K562 (cell line): Measurements from ENCODE around the gene SH2D3A. TPM values are rescaled to one million over a fixed set of nuclear protein-coding genes. Genes with fewer than 3 reads are reported as not detected.

Source experiments
- ARHGAP35 ChIP-seq: fragments of 450-650 bp; IDR thresholded peaks from 2 replicates; pipeline ENCODE4 v1.6.1; 2018; ENCODE audit not compliant: partially characterized antibody
- ASH1L ChIP-seq: fragments of 450-650 bp; IDR thresholded peaks from 2 replicates; pipeline ENCODE4 v1.6.1; 2018; ENCODE audit warnings: borderline replicate concordance, mild to moderate bottlenecking, low read depth; ENCODE audit not compliant: partially characterized antibody
- BDP1 ChIP-seq: IDR thresholded peaks from 3 replicates; pipeline ENCODE4 v1.6.1; 2011; ENCODE audit not compliant: insufficient read length, insufficient read depth
- CBX1 ChIP-seq: sonication (generic); IDR thresholded peaks from 2 replicates; pipeline ENCODE4 v1.6.1; 2016; ENCODE audit warnings: antibody characterized with exemption, low read depth, mild to moderate bottlenecking
- CEBPG ChIP-seq, 3 experiments: fragments of 200-800 bp in 1 of 3; sonication (Bioruptor generic) in 1 of 3; sonication (generic) in 1 of 3; formaldehyde crosslinking in 1 of 3; IDR thresholded peaks in 2 of 3; conservative IDR thresholded peaks in 1 of 3; 2 replicates each; pipeline versions ENCODE4 v1.6.1 to v1.8.0; 2016 to 2022; ENCODE audit warnings: missing compliant biosample characterization in 2 of 3, missing genetic modification characterization in 2 of 3, mild to moderate bottlenecking in 1 of 3, missing genetic modification reagents in 1 of 3
- CHD1 ChIP-seq: fragments of 200-600 bp; sonication (generic); IDR thresholded peaks from one replicate; pipeline ENCODE4 v1.6.1; 2012; ENCODE audit warnings: mild to moderate bottlenecking, moderate library complexity, low read length, inconsistent platforms
- ELF1 ChIP-seq: fragments of 200-800 bp; sonication (Bioruptor generic); IDR thresholded peaks from 2 replicates; pipeline ENCODE4 v1.6.1; 2016; ENCODE audit warnings: missing genetic modification characterization, missing compliant biosample characterization
- ERF ChIP-seq: fragments of 450-650 bp; formaldehyde crosslinking; IDR thresholded peaks from 2 replicates; pipeline ENCODE4 v1.4.0; 2020; ENCODE audit warnings: mild to moderate bottlenecking, mixed read lengths
- ETS2 ChIP-seq: IDR thresholded peaks from 2 replicates; pipeline ENCODE4 v1.6.1; 2016; ENCODE audit warnings: borderline replicate concordance, missing genetic modification characterization, mild to moderate bottlenecking, moderate library complexity, missing compliant biosample characterization; ENCODE audit not compliant: poor library complexity, severe bottlenecking
- FOS ChIP-seq: IDR thresholded peaks from 3 replicates; pipeline ENCODE4 v1.6.1; 2011; ENCODE audit not compliant: insufficient read length; ENCODE audit errors: extremely low read depth
- KHSRP ChIP-seq: fragments of 450-650 bp; IDR thresholded peaks from 2 replicates; pipeline ENCODE4 v1.6.1; 2017
- MECOM ChIP-seq: fragments of 250-450 bp; sonication (Bioruptor Pico); IDR thresholded peaks from 2 replicates; pipeline ENCODE4 v1.8.0; 2022; ENCODE audit warnings: inconsistent platforms
- MED1 ChIP-seq: sonication (generic); formaldehyde crosslinking; IDR thresholded peaks from 2 replicates; pipeline ENCODE4 v1.8.1; 2023; ENCODE audit warnings: missing genetic modification reagents, borderline replicate concordance
- MIER1 ChIP-seq: fragments of 450-650 bp; IDR thresholded peaks from 2 replicates; pipeline ENCODE4 v1.6.1; 2016; ENCODE audit warnings: antibody characterized with exemption, mild to moderate bottlenecking, low read depth
- MYNN ChIP-seq, 2 experiments: sonication (generic); formaldehyde crosslinking in 1 of 2; IDR thresholded peaks; 2 replicates each; pipeline versions ENCODE4 v1.5.0 to v1.6.1; 2016 to 2020; ENCODE audit warnings: antibody characterized with exemption in 1 of 2, missing genetic modification reagents in 1 of 2
- NBN ChIP-seq: fragments of 450-650 bp; IDR thresholded peaks from 2 replicates; pipeline ENCODE4 v1.6.1; 2016; ENCODE audit warnings: low read depth, mild to moderate bottlenecking
- POU5F1 ChIP-seq: fragments of 150-350 bp; IDR thresholded peaks from 2 replicates; pipeline ENCODE4 v1.6.1; 2014; ENCODE audit warnings: borderline replicate concordance, low read length, low read depth, mild to moderate bottlenecking; ENCODE audit not compliant: partially characterized antibody
- RAD21 ChIP-seq, 2 experiments: fragments of 250-450 bp in 1 of 2; fragments of 450-650 bp in 1 of 2; sonication (Bioruptor Pico) in 1 of 2; formaldehyde crosslinking in 1 of 2; IDR thresholded peaks in 1 of 2; conservative IDR thresholded peaks in 1 of 2; 2 replicates each; pipeline versions ENCODE4 v1.4.0 to v1.8.0; 2020 to 2022; ENCODE audit warnings: mild to moderate bottlenecking in 2 of 2, moderate library complexity in 1 of 2
- RBM17 ChIP-seq: fragments of 200-400 bp; formaldehyde crosslinking; IDR thresholded peaks from 2 replicates; pipeline ENCODE4 v1.6.1; 2017; ENCODE audit warnings: low read depth, mild to moderate bottlenecking, low read length, borderline replicate concordance
- SMARCA4 ChIP-seq: fragments of 450-650 bp; IDR thresholded peaks from 2 replicates; pipeline ENCODE4 v1.6.1; 2016
- SNIP1 ChIP-seq: fragments of 450-650 bp; IDR thresholded peaks from 2 replicates; pipeline ENCODE4 v1.7.1; 2017; ENCODE audit warnings: low read depth, mild to moderate bottlenecking
- SRSF3 ChIP-seq: fragments of 200-400 bp; formaldehyde crosslinking; IDR thresholded peaks from 2 replicates; pipeline ENCODE4 v1.6.1; 2016; ENCODE audit warnings: mild to moderate bottlenecking, low read length, moderate library complexity; ENCODE audit not compliant: insufficient read depth
- YY1 ChIP-seq, 3 experiments: IDR thresholded peaks; 2 replicates each; pipeline ENCODE4 v1.6.1; 2011; ENCODE audit warnings: low read length in 2 of 3, mild to moderate bottlenecking in 2 of 3, moderate library complexity in 2 of 3, borderline replicate concordance in 1 of 3, control low read depth in 1 of 3, low read depth in 1 of 3; ENCODE audit not compliant: insufficient read depth in 3 of 3, insufficient replicate concordance in 2 of 3, control insufficient read depth in 1 of 3, insufficient read length in 1 of 3; ENCODE audit errors: extremely low read depth in 1 of 3
- ZNF282 ChIP-seq: sonication (generic); formaldehyde crosslinking; IDR thresholded peaks from 2 replicates; pipeline ENCODE4 v1.8.1; 2023; ENCODE audit warnings: missing genetic modification reagents
- ZNF311 ChIP-seq: fragments of 250-450 bp; sonication (Bioruptor Pico); IDR thresholded peaks from 2 replicates; pipeline ENCODE4 v1.4.0; 2020; ENCODE audit warnings: mild to moderate bottlenecking, moderate library complexity
- ZNF324 ChIP-seq: fragments of 250-450 bp; sonication (Bioruptor Pico); IDR thresholded peaks from 2 replicates; pipeline ENCODE4 v1.4.0; 2020; ENCODE audit warnings: mild to moderate bottlenecking
- ZNF347 ChIP-seq: fragments of 450-650 bp; formaldehyde crosslinking; IDR thresholded peaks from 2 replicates; pipeline ENCODE4 v1.4.0; 2020; ENCODE audit warnings: low read depth, mild to moderate bottlenecking, moderate library complexity
- ZNF384 ChIP-seq: IDR thresholded peaks from 2 replicates; pipeline ENCODE4 v1.6.1; 2012; ENCODE audit warnings: low read depth, low read length, improper control_type of control experiment
- ZNF507 ChIP-seq: conservative IDR thresholded peaks from 2 replicates; pipeline ENCODE4 v1.6.1; 2017; ENCODE audit warnings: missing genetic modification characterization, missing compliant biosample characterization
- ZNF699 ChIP-seq: fragments of 250-450 bp; sonication (Bioruptor Pico); IDR thresholded peaks from 2 replicates; pipeline ENCODE4 v1.8.0; 2021; ENCODE audit warnings: mild to moderate bottlenecking, moderate library complexity; ENCODE audit not compliant: insufficient replicate concordance
- ZNF780A ChIP-seq: fragments of 250-450 bp; sonication (Bioruptor Pico); IDR thresholded peaks from 2 replicates; pipeline ENCODE4 v1.5.0; 2021; ENCODE audit warnings: mild to moderate bottlenecking
- polyA plus RNA-seq, 8 experiments: library from polyadenylated mRNA; depleted of rRNA in 4 of 8; stranded (reverse) in 5 of 8; unstranded in 3 of 8; fragments of >200 nt; fragmentation: Nextera tagmentation in 2 of 8; fragmentation: Illumina TruSeq in 1 of 8; extraction: Ambion mirVana in 2 of 8; extraction: Trizol in 1 of 8; gene quantifications; 2 replicates each; pipeline versions ENCODE4 v1.2.1 to v1.2.3, GENCODE V29; 2011 to 2014; ENCODE audit warnings: inconsistent platforms in 1 of 8, missing spikeins in 1 of 8
- total RNA-seq, 7 experiments: library from RNA; depleted of rRNA in 6 of 7; stranded (reverse); fragments of >200 nt in 6 of 7; fragmentation: Illumina TruSeq in 2 of 7; extraction: Trizol in 2 of 7; gene quantifications; 2 replicates each; pipeline versions ENCODE4 v1.2.1 to v1.2.3, GENCODE V29; 2011 to 2021; ENCODE audit warnings: low replicate concordance in 1 of 7
- TF ChIP-seq, protein P1 (sequence below): sonication (generic); IDR thresholded peaks from 2 replicates; pipeline ENCODE4 v1.6.1; 2016

The SH2D3A gene
- total and polyA plus RNA-seq, 9 of the 15 experiments (the other 6 are each of a cell fraction or from before 2014, with no cell fraction given): 0.75 to 26.3 (median 8.9) TPM

DNA sequence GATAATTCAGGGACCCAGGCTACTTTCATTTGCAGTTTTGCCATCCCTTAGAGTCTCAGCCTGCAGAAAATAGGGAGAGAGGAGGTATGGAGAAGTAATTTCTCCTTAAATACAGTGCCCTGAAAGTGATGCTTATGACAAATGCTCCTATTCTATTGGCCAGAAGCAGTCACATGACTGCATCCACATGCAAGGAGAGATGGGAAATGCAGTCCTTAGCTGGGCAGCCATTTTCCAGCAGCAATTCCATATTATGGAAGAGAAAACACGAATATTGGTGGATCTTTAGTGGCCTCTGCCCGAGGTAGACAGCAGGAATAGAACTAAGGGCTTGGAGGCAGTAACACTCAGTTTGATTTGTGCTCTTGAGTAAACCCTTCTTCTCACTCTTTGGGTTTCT is 44.7 kb upstream of the SH2D3A start (continued):
- TF ChIP-seq CEBPG (CRISPR knock-in tag; IDR thresholded peaks at IDR 0.05) (no peak), CEBPG (tag; conservative IDR thresholded peaks at IDR 0.05 in 1 of 2, IDR thresholded peaks at IDR 0.05 in 1 of 2) (no peak), YY1 (IDR thresholded peaks at IDR 0.05; ENCODE audit: borderline replicate concordance in 1 of 3, control insufficient read depth in 1 of 3, extremely low read depth in 1 of 3, insufficient read depth in 3 of 3, insufficient read length in 1 of 3, insufficient replicate concordance in 2 of 3, low read depth in 1 of 3, low read length in 2 of 3) (peak; percentile 76 to 97 (median 85)), SRSF3 (no peak), MED1 (CRISPR knock-in tag) (no peak), KHSRP (no peak), ERF (no peak), SNIP1 (no peak), NBN (no peak), CBX1 (no peak), BDP1 (no peak), ETS2 (tag) (no peak), MIER1 (no peak), ZNF699 (no peak), ZNF780A (no peak), ASH1L (no peak), CHD1 (no peak), ELF1 (tag) (no peak), ZNF507 (tag) (no peak), ZNF282 (CRISPR knock-in tag) (no peak), POU5F1 (no peak), FOS (peak; percentile 62), SMARCA4 (no peak), ZNF311 (CRISPR knock-in tag) (no peak), ZNF347 (CRISPR knock-in tag) (no peak), RAD21 (CRISPR knock-in tag; conservative IDR thresholded peaks at IDR 0.05 in 1 of 2, IDR thresholded peaks at IDR 0.05 in 1 of 2) (no peak), ARHGAP35 (no peak), RBM17 (no peak), ZNF324 (no peak), MYNN (IDR thresholded peaks at IDR 0.05) (no peak), MYNN (CRISPR knock-in tag; IDR thresholded peaks at IDR 0.05) (no peak), ZNF384 (no peak), MECOM (CRISPR knock-in tag) (no peak)
- TF ChIP-seq, protein P1, sequence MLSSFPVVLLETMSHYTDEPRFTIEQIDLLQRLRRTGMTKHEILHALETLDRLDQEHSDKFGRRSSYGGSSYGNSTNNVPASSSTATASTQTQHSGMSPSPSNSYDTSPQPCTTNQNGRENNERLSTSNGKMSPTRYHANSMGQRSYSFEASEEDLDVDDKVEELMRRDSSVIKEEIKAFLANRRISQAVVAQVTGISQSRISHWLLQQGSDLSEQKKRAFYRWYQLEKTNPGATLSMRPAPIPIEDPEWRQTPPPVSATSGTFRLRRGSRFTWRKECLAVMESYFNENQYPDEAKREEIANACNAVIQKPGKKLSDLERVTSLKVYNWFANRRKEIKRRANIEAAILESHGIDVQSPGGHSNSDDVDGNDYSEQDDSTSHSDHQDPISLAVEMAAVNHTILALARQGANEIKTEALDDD: no peak
